Mononuclear cell (primary cell): ENCODE measurements around the gene PGAP3. TPM values are rescaled to one million over a fixed set of nuclear protein-coding genes. Genes with fewer than 3 reads are reported as not detected.

Experiments used
- H3K27me3 ChIP-seq: 2 replicates; pipeline ENCODE4 v1.6.0; 2011; ENCODE audit warnings: low read length, control low read depth; ENCODE audit not compliant: insufficient read depth
- H3K4me1 ChIP-seq: 2 replicates; pipeline ENCODE4 v1.5.1; 2011; ENCODE audit warnings: mild to moderate bottlenecking, low read length, control low read depth; ENCODE audit not compliant: insufficient read depth
- H3K4me3 ChIP-seq: 2 replicates; pipeline ENCODE4 v1.5.1; 2011; ENCODE audit warnings: mild to moderate bottlenecking, low read length, moderate library complexity
- H3K9me3 ChIP-seq: 2 replicates; pipeline ENCODE4 v1.5.1; 2011; ENCODE audit warnings: low read depth, mild to moderate bottlenecking, control low read depth, low read length
- total RNA-seq: library from RNA; depleted of rRNA; stranded (reverse); fragments of >200 nt; gene quantifications from one replicate; pipeline ENCODE4 v1.2.3, GENCODE V29; 2012

Gene PGAP3
- total RNA-seq, 1 donor: 6.4 TPM

DNA sequence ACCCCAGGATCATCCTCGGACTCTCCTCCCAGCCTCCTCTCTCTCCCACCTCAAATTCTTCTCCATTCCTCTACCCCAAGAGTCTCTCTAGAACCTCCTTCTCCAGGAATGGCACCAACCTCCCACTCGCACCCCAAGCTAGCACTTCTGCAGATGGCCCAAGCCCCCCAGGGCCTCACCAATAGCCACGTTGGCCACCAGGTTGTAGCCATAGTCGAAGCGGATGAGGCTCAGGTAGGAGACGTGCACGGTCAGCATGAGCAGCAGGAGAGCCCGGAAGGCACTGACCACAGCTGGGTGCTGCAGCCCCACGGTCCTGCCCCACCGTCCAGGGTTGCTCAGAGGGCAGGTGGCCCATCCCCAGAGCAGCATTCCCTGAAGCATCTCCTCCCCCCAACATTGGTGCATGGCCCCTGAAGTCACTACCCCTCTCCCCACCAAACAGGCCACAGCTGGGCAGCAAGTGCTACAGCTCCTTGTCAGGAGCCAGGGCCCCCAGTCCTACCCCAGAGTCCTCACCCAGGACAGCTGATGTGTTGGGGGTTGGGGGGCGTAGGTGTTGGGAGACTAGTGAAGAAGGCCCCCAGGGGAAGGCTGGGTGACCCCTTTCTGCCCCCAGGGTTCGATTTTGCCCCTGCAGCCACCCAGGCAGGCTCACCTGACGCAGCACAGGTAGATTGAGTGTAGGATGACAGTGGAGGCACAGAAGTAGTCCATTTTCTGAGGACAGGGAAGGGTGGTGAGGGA is 14.3 kb downstream of the PGAP3 start:
- Histone ChIP-seq H3K9me3 (no peaks in the 10 kb centered on the region), H3K27me3 (peaks cover 7% of the 10 kb centered on the region), H3K4me1 (peaks cover 46% of the 10 kb centered on the region), H3K4me3 (no peak overlapping the region)

DNA sequence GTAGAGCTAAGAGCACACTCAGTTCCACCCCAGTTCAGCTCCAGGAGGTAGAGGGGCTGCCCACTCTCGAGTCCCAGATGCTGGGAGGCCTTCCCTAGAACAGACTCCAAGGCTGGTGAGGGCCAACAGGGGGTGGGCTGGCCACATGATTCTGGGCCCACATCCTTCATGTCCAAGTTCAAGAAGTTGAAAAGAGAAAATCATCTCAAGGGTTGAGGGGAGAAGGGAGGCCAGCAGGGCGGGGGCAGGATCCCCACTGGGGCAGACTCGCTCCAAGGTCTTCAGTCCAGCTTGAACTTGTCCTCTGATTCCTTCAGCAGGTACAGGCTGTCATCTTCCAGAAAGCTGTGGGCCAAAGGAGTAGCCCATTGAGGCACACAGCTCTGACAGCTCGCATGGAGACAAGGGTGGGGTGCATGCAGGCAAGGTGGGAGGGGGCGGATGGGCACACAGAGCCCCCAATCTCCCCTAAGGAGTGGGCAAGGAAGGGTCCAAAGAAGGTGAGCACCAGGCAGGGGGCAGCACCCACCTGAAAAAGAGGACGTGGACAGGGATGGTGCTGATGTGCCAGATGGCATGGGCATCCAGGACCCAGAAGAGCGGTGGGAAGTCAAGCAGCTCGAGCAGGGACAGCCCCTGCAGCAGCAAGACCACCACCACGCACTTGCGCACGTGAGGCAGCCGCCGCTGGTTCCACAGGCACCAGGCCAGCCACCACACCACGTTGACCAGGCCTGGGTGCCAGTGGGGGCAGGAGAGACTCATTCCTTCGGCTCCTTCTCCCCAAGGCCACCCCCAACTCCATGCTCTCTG is 15.1 kb downstream of the PGAP3 start:
- no peak overlapping the region for H3K4me3 ChIP-seq
- no peaks in the 10 kb centered on the region for H3K9me3 ChIP-seq
- peaks cover 8% of the 10 kb centered on the region for H3K27me3 ChIP-seq
- H3K4me1 ChIP-seq: peaks cover 43% of the 10 kb centered on the region

DNA sequence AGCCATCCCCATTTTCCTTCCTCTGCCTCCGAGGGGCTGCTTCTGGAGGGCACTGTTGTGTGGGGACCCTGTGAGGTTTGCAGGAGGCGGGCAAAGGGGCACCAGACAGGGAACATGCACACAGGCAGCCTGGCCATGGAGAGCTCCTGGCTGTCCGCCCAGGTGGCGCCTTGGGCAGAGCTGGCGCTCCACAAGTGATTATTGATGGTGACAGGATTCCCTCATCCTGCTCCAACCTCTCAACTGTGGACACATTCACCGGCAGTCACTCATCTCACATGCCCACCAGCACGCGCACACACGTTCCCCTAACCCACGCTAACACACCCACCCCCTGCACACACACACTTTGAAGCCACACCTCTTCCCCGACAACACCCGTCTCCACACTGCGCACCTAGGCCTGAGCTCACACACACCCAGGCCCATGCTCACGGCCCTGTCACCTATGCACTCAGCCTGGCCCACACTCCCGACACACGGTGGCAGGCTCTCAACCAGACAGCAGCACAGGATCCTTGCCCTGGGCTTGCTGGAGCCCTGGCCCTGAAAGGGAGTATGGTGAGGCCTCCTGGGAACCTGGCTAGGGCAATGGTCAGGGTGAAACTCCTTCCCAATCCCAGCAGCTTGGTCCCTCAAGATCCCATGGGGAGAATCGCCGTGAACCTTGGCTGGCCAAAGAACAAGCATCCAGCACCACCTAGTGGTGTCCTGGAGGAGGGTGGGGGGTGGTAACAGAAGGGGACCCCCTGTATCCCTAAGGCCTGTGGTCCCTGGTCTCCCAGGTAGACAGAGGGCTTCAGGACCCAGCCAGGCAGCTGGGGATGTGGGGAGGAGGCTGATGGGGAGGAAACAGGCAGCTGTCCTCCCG is 16.0 kb downstream of the PGAP3 start:
- Histone ChIP-seq H3K9me3 (no peaks in the 10 kb centered on the region), H3K4me1 (peaks cover 42% of the 10 kb centered on the region), H3K4me3 (no peak overlapping the region), H3K27me3 (peaks cover 15% of the 10 kb centered on the region)

DNA sequence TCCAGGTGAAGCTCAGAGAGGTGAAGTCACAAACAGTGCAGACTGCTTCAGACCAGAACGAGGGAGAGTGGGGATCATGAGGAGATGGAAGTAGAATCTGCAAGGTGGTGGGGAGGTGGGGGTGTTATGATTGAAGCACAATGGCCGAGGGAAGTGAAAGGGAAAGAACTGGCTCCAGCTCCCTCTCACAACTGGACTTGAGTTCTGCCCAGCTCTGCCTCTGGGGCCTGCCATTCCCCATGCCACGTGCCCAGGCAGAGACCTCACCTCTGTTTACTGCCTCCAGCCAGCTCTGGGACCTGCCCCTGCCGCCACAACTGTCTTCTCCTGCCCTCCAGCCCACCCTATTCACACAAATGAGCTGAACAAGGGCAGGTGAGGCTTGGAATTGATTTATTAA is 17.1 kb downstream of the PGAP3 start:
- peaks cover 21% of the 10 kb centered on the region for H3K27me3 ChIP-seq
- H3K4me1 ChIP-seq: peaks cover 33% of the 10 kb centered on the region
- H3K4me3 ChIP-seq: no peak overlapping the region
- H3K9me3 ChIP-seq: no peaks in the 10 kb centered on the region

DNA sequence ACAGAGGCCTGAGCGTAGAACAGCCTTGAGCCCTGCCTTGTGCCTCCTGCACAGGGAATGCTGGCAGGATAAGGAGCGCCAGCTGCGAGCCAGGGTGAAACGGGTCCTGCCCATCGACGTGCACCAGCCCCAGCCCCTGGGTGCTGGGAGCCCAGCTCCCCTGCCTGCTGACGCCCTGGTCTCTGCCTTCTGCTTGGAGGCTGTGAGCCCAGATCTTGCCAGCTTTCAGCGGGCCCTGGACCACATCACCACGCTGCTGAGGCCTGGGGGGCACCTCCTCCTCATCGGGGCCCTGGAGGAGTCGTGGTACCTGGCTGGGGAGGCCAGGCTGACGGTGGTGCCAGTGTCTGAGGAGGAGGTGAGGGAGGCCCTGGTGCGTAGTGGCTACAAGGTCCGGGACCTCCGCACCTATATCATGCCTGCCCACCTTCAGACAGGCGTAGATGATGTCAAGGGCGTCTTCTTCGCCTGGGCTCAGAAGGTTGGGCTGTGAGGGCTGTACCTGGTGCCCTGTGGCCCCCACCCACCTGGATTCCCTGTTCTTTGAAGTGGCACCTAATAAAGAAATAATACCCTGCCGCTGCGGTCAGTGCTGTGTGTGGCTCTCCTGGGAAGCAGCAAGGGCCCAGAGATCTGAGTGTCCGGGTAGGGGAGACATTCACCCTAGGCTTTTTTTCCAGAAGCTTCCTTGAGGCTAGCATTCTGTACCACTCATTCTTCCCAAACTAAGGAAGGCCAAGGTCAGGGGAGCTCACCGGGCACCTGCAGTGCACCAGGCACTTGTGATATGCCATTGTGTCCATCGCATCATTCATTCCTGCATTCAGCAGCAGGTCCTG is 17.7 kb downstream of the PGAP3 start:
- H3K27me3 ChIP-seq: peaks cover 21% of the 10 kb centered on the region
- no peaks in the 10 kb centered on the region for H3K9me3 ChIP-seq
- H3K4me3 ChIP-seq: no peak overlapping the region
- H3K4me1 ChIP-seq: peaks cover 26% of the 10 kb centered on the region

DNA sequence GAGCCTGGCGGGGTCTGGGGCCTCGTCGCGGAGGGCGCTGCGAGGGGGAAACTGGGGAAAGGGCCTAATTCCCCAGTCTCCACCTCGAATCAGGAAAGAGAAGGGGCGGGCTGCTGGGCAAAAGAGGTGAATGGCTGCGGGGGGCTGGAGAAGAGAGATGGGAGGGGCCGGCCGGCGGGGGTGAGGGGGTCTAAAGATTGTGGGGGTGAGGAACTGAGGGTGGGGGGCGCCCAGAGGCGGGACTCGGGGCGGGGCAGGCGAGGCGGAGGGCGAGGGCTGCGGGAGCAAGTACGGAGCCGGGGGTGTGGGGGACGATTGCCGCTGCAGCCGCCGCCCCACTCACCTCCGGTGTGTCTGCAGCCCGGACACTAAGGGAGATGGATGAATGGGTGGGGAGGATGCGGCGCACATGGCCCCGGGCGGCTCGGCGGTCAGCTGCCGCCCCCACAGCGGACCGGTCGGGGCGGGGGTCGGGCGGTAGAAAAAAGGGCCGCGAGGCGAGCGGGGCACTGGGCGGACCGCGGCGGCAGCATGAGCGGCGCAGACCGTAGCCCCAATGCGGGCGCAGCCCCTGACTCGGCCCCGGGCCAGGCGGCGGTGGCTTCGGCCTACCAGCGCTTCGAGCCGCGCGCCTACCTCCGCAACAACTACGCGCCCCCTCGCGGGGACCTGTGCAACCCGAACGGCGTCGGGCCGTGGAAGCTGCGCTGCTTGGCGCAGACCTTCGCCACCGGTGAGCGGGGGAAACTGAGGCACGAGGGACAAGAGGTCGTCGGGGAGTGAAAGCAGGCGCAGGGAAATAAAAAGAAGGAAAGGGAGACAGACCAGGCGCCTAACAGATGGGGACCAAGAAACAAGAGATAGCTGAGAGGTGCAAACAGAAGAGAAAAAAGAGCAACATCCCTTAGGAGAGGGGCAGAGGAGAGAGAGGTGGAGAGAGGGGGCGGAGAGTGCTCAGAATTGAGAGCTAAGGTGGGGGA is 19.6 kb downstream of the PGAP3 start, which contains the start of gene PNMT:
PNMT (plus strand) TSS at position 509 of the 980 bp plus-strand sequence; CDS start at position 532, 23 bp downstream.
- peaks cover 21% of the 10 kb centered on the region for H3K27me3 ChIP-seq
- peaks cover 17% of the 10 kb centered on the region for H3K4me1 ChIP-seq
- no peak within 1 kb of the TSS for H3K4me3 ChIP-seq
- no peaks in the 10 kb centered on the region for H3K9me3 ChIP-seq

DNA sequence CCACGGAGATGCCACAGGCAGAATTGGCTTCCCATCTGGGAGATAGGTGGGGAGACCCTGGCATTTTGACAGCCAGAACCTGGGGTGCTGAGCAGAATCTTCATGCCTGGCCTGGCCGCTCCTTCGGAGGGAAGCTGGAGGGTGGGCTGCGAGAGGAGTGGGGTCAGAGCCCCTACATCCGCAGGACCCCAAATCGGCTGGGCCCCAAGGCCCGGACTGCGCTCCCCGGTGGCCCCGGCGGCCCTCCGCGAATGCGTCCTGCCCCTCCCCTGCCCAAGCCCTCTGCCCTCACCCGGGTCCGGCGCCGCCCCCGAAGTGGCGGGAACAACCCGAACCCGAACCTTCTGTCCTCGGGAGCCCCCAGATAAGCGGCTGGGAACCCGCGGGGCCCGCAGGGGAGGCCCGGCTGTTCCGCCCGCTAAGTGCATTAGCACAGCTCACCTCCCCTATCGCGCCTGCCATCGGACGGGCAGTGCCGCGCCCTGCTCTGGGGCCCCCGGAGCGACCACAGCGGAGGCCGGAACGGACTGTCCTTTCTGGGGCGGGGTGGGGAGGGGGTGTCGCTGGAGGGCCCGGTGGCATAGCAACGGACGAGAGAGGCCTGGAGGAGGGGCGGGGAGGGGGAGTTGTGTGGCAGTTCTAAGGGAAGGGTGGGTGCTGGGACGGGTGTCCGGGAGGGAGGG is 20.5 kb downstream of the PGAP3 start:
- no peak overlapping the region for H3K4me3 ChIP-seq
- no peaks in the 10 kb centered on the region for H3K9me3 ChIP-seq
- peaks cover 17% of the 10 kb centered on the region for H3K4me1 ChIP-seq
- H3K27me3 ChIP-seq: peaks cover 21% of the 10 kb centered on the region

DNA sequence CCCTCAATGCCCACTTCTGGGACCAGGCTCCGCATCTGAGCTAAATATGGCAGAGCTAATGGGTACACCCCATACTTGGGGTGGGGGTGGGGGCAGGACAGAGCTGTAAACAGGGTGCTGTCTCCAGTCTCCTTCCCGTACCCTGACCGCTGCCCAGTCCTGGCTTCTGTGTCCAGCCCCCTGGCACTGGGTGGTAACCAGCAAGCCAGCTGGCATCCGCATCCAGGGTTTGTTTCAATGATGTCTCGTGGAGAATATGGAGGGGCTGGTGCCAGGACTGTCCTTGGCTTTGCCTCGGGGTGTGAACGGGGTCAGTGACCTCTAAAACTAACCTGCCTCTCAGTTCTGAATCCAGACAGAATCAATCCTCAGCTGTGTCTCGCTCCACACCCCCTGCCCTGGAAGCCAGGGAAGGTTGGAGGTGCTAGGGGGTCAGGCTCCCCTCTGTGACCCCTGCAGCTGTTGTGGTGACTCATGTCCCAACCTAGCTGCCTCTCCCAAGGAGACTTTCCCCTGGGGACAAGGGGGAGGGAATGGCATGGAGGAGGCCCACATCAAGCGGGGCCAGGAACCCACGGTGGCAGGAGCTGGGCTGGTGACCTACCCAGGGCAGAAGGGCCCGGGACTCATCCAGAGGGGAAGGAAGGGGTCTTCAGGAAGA is 21.1 kb downstream of the PGAP3 start:
- Histone ChIP-seq H3K9me3 (no peaks in the 10 kb centered on the region), H3K4me3 (no peak overlapping the region), H3K27me3 (peaks cover 21% of the 10 kb centered on the region)

DNA sequence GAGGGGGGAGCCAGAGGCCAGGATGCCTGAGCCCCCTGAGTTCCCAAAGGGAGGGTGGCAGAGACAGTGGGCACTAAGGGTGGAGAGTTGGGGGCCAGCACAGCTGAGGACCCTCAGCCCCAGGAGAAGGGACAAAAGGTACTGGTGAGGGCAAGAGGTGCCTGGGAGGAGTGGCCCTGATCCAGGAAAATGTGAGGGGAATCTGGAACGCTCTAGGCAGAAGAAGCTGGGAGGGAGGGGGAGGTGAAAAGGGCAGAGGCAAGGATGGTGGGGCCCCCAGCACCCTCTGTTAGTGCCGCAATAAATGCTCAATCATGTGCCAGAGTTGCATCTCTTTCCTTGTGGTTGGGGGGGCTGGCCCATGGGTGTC is 21.6 kb downstream of the PGAP3 start:
- peaks cover 17% of the 10 kb centered on the region for H3K4me1 ChIP-seq
- H3K27me3 ChIP-seq: peaks cover 21% of the 10 kb centered on the region
- H3K4me3 ChIP-seq: no peak overlapping the region
- no peaks in the 10 kb centered on the region for H3K9me3 ChIP-seq

More for the DNA sequence above, 21.1 kb downstream of the PGAP3 start:
- peaks cover 17% of the 10 kb centered on the region for H3K4me1 ChIP-seq

DNA sequence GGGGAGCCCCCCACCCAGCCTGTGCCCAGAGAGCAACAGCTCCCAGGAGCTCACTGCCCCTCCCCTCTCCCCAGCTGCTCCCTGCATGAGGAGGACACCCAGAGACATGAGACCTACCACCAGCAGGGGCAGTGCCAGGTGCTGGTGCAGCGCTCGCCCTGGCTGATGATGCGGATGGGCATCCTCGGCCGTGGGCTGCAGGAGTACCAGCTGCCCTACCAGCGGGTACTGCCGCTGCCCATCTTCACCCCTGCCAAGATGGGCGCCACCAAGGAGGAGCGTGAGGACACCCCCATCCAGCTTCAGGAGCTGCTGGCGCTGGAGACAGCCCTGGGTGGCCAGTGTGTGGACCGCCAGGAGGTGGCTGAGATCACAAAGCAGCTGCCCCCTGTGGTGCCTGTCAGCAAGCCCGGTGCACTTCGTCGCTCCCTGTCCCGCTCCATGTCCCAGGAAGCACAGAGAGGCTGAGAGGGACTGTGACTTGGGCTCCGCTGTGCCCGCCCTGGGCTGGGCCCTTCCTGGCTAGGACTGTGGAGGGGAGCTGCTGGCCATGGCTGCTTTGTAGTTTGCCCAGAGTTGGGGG is 22.1 kb downstream of the PGAP3 start:
- Histone ChIP-seq H3K9me3 (no peaks in the 10 kb centered on the region), H3K27me3 (peaks cover 21% of the 10 kb centered on the region), H3K4me1 (peaks cover 17% of the 10 kb centered on the region), H3K4me3 (no peak overlapping the region)

DNA sequence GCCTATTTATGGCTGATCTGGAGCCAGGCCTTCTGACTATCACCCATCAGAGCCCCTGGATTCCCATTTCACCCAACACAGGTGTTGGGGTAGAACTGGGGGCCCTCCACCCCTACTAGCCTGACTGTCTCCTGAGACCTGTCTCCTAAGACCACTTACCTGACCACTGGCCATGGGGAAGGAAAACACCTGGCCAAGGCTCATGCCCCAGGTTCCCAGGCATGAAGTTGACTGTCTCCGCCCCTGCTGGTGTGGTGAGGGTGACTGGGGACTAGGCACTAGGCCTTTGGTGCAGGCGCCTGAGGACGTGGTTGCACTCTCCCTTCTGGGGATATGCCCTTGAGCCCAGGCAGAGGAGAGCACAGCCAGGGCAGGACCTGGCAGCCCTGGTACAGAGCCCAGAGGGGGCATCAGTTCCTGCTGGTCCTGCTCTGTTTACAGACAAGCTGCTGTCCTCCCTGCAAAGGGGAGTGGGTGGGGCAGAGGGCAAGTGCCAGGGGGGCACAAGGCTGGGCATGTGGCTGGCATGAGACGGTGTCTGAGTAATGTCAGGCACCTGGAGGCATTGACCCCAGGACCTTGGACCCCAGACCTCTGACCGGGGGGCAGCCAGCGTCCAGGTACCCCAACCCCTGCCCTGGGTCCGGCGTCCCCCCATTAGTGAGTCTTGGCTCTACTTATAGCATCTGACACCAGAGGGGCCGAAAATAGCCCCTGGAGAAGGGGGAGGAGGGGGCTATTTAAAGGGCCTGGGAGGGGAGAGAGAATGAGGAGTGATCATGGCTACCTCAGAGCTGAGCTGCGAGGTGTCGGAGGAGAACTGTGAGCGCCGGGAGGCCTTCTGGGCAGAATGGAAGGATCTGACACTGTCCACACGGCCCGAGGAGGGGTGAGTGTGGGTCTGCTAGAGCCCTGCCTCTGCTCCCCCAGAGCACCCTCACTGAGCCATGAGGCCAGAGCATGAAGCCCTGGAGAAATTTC is 23.0 kb downstream of the PGAP3 start, which contains the start of gene TCAP:
TCAP (plus strand) TSS at position 769 of the 981 bp plus-strand sequence; CDS start at position 780, 11 bp downstream.
- Histone ChIP-seq H3K4me3 (no peak within 1 kb of the TSS), H3K27me3 (peaks cover 21% of the 10 kb centered on the region), H3K9me3 (no peaks in the 10 kb centered on the region), H3K4me1 (peaks cover 23% of the 10 kb centered on the region)
